HCT116 (cell line): ENCODE data around the gene CDK4. TPM values are rescaled to one million over a fixed set of nuclear protein-coding genes. Genes with fewer than 3 reads are reported as not detected.

Experiments used
- ATAC-seq: fragments of 200-7000 bp; cut with Tn5 transposase; 2 replicates; pipeline ENCODE4 v1.9.1; 2020; ENCODE audit warnings: mild to moderate bottlenecking, moderate library complexity
- BruUV-seq: library from RNA; stranded (reverse); fragments of 400-500 nt; replicated peaks from 2 replicates; lab custom pipeline; 2021; lab: Mats Ljungman, UMichigan
- CTCF ChIA-PET: fragments of 300-600 bp; sonication (Branson Sonifier 250); formaldehyde crosslinking; loops from one replicate; lab custom pipeline; 2021; ENCODE audit warnings: antibody characterized with exemption; lab: Charles Lee
- POLR2A ChIA-PET: fragments of 300-600, 350-600 bp; sonication (Branson Sonifier 250); formaldehyde crosslinking; loops from one replicate; lab custom pipeline; 2021; ENCODE audit warnings: antibody characterized with exemption; lab: Charles Lee
- RAD21 ChIA-PET, 2 experiments: fragments of 300-600 bp; sonication (Branson Sonifier 250); formaldehyde crosslinking; loops; one replicate each; lab custom pipeline; 2023; ENCODE audit warnings: low total read pairs in 2 of 2; ENCODE audit not compliant: uncharacterized antibody in 2 of 2, unreplicated experiment in 2 of 2, low non-redundant PET in 1 of 2; lab: Charles Lee
- DNase-seq: peaks from one replicate; pipeline ENCODE4 v3.0.0-alpha.2; 2010; ENCODE audit warnings: low read depth, low spot score
- H2AFZ ChIP-seq: fragments of 200-600 bp; shearing (Covaris generic), sonication (generic); 2 replicates; pipeline ENCODE4 v1.6.1; 2017; ENCODE audit warnings: low read depth, mixed run types, mixed read lengths, antibody characterized with exemption, low read length; ENCODE audit not compliant: poor library complexity, severe bottlenecking
- H3K27ac ChIP-seq: 2 replicates; pipeline ENCODE4 v1.5.1; 2012; ENCODE audit warnings: low read depth, low read length
- H3K27me3 ChIP-seq: fragments of 200-600 bp; sonication (generic); 2 replicates; pipeline ENCODE4 v1.6.1; 2016; ENCODE audit warnings: mixed run types, low read length, mixed read lengths; ENCODE audit not compliant: insufficient read depth
- H3K36me3 ChIP-seq, 2 experiments: fragments of 200-500 bp in 1 of 2; fragments of 200-600 bp in 1 of 2; sonication (Bioruptor generic) in 1 of 2; sonication (generic) in 1 of 2; 2 replicates each; pipeline versions ENCODE4 v1.5.1 to v1.6.1; 2014 to 2016; ENCODE audit warnings: low read length in 2 of 2, inconsistent platforms in 1 of 2, mixed read lengths in 1 of 2, mixed run types in 1 of 2; ENCODE audit not compliant: insufficient read depth in 2 of 2, control insufficient read depth in 1 of 2
- H3K4me1 ChIP-seq, 2 experiments: fragments of 200-600 bp in 1 of 2; sonication (generic) in 1 of 2; 2 replicates each; pipeline versions ENCODE4 v1.5.1 to v1.6.1; 2012 to 2017; ENCODE audit warnings: low read length in 2 of 2, inconsistent platforms in 1 of 2, mild to moderate bottlenecking in 1 of 2, mixed read lengths in 1 of 2, mixed run types in 1 of 2, moderate library complexity in 1 of 2; ENCODE audit not compliant: insufficient read depth in 2 of 2, control insufficient read depth in 1 of 2
- H3K4me2 ChIP-seq: fragments of 200-600 bp; sonication (generic); 2 replicates; pipeline ENCODE4 v1.6.1; 2017; ENCODE audit warnings: mixed run types, low read length, mixed read lengths
- H3K4me3 ChIP-seq, 2 experiments: fragments of 200-600 bp in 1 of 2; sonication (generic) in 1 of 2; replicated peaks in 1 of 2; 2 replicates each; pipeline ENCODE4 v1.5.1; 2011 to 2016; ENCODE audit warnings: low read length in 2 of 2, control low read depth in 1 of 2, low read depth in 1 of 2, mild to moderate bottlenecking in 1 of 2, mixed read lengths in 1 of 2, mixed run types in 1 of 2
- H3K79me2 ChIP-seq: fragments of 200-600 bp; sonication (generic); 2 replicates; pipeline ENCODE4 v1.6.1; 2017; ENCODE audit warnings: mild to moderate bottlenecking, mixed run types, low read length, moderate library complexity, mixed read lengths; ENCODE audit not compliant: insufficient read depth
- H3K9ac ChIP-seq: fragments of 200-600 bp; sonication (generic); 2 replicates; pipeline ENCODE4 v1.6.1; 2016; ENCODE audit warnings: low read length, mixed read lengths
- H3K9me2 ChIP-seq: fragments of 200-600 bp; sonication (generic), shearing (Covaris generic); 2 replicates; pipeline ENCODE4 v1.6.1; 2017; ENCODE audit warnings: mixed run types, mild to moderate bottlenecking, moderate library complexity; ENCODE audit not compliant: insufficient read depth
- H3K9me3 ChIP-seq, 2 experiments: fragments of 200-500 bp in 1 of 2; fragments of 200-600 bp in 1 of 2; sonication (Bioruptor generic) in 1 of 2; sonication (generic) in 1 of 2; 2 replicates each; pipeline ENCODE4 v1.6.1; 2014 to 2017; ENCODE audit warnings: low read length in 2 of 2, mixed read lengths in 2 of 2, inconsistent platforms in 1 of 2, low read depth in 1 of 2, mild to moderate bottlenecking in 1 of 2, mixed run types in 1 of 2, moderate library complexity in 1 of 2; ENCODE audit not compliant: control insufficient read depth in 1 of 2, insufficient read depth in 1 of 2
- H4K20me1 ChIP-seq: fragments of 200-600 bp; sonication (generic), shearing (Covaris generic); 2 replicates; pipeline ENCODE4 v1.6.1; 2017; ENCODE audit warnings: mixed run types, mild to moderate bottlenecking, moderate library complexity; ENCODE audit not compliant: insufficient read depth
- ATF3 ChIP-seq: IDR thresholded peaks from 2 replicates; pipeline ENCODE4 v1.6.1; 2012
- CBX3 ChIP-seq: IDR thresholded peaks from 2 replicates; pipeline ENCODE4 v1.6.1; 2012; ENCODE audit warnings: low read depth
- EGR1 ChIP-seq: IDR thresholded peaks from 2 replicates; pipeline ENCODE4 v1.6.1; 2012; ENCODE audit warnings: low read depth
- ELF1 ChIP-seq: IDR thresholded peaks from 2 replicates; pipeline ENCODE4 v1.6.1; 2012; ENCODE audit warnings: low read depth, borderline replicate concordance
- EZH2 ChIP-seq: fragments of 200-600 bp; sonication (generic); IDR thresholded peaks from 2 replicates; pipeline ENCODE4 v1.6.1; 2017; ENCODE audit warnings: antibody characterized with exemption, mixed run types
- EZH2phosphoT487 ChIP-seq: fragments of 200-600 bp; IDR thresholded peaks from 2 replicates; pipeline ENCODE4 v1.6.1; 2018; ENCODE audit warnings: antibody characterized with exemption, borderline replicate concordance
- FOSL1 ChIP-seq: IDR thresholded peaks from 2 replicates; pipeline ENCODE4 v1.6.1; 2012; ENCODE audit warnings: low read depth
- JUND ChIP-seq: IDR thresholded peaks from 2 replicates; pipeline ENCODE4 v1.6.1; 2012
- POLR2A ChIP-seq: IDR thresholded peaks from 2 replicates; pipeline ENCODE4 v1.7.0; 2011; ENCODE audit warnings: borderline replicate concordance; ENCODE audit not compliant: insufficient read depth, insufficient read length; ENCODE audit errors: extremely low read depth
- RAD21 ChIP-seq: IDR thresholded peaks from 2 replicates; pipeline ENCODE4 v1.6.1; 2012; ENCODE audit warnings: low read depth, mild to moderate bottlenecking
- SIN3A ChIP-seq: IDR thresholded peaks from 2 replicates; pipeline ENCODE4 v1.6.1; 2012; ENCODE audit warnings: low read depth
- SP1 ChIP-seq: IDR thresholded peaks from 2 replicates; pipeline ENCODE4 v1.6.1; 2012; ENCODE audit warnings: low read depth
- SRF ChIP-seq: IDR thresholded peaks from 2 replicates; pipeline ENCODE4 v1.6.1; 2012; ENCODE audit warnings: low read depth
- YY1 ChIP-seq: IDR thresholded peaks from 2 replicates; pipeline ENCODE4 v1.6.1; 2011; ENCODE audit warnings: low read length, low read depth, moderate library complexity, mild to moderate bottlenecking; ENCODE audit not compliant: insufficient replicate concordance; ENCODE audit errors: extremely low read depth
- ZNF274 ChIP-seq: fragments of 200-500 bp; sonication (Bioruptor generic); IDR thresholded peaks from 2 replicates; pipeline ENCODE4 v1.6.1; 2014; ENCODE audit warnings: mild to moderate bottlenecking, low read depth, low read length, inconsistent platforms
- intact Hi-C: fragments of 100-400 bp; cut with micrococcal nuclease; formaldehyde crosslinking; loops from 2 replicates; pipeline ENCODE4 v1.10.0; 2022
- total RNA-seq: library from RNA; stranded (reverse); gene quantifications from one replicate; pipeline ENCODE4 v1.2.1, GENCODE V29; 2021; ENCODE audit not compliant: unreplicated experiment
- TF ChIP-seq, protein P1 (sequence below): IDR thresholded peaks from 2 replicates; pipeline ENCODE4 v1.6.1; 2012; ENCODE audit warnings: low read depth
- TF ChIP-seq, protein P2 (sequence below): IDR thresholded peaks from 2 replicates; pipeline ENCODE4 v1.6.1; 2011; ENCODE audit warnings: mild to moderate bottlenecking, low read length, moderate library complexity; ENCODE audit not compliant: insufficient replicate concordance; ENCODE audit errors: extremely low read depth

CDK4 gene
- total RNA-seq, 1 experiment from 2014 or later: 206 TPM

DNA sequence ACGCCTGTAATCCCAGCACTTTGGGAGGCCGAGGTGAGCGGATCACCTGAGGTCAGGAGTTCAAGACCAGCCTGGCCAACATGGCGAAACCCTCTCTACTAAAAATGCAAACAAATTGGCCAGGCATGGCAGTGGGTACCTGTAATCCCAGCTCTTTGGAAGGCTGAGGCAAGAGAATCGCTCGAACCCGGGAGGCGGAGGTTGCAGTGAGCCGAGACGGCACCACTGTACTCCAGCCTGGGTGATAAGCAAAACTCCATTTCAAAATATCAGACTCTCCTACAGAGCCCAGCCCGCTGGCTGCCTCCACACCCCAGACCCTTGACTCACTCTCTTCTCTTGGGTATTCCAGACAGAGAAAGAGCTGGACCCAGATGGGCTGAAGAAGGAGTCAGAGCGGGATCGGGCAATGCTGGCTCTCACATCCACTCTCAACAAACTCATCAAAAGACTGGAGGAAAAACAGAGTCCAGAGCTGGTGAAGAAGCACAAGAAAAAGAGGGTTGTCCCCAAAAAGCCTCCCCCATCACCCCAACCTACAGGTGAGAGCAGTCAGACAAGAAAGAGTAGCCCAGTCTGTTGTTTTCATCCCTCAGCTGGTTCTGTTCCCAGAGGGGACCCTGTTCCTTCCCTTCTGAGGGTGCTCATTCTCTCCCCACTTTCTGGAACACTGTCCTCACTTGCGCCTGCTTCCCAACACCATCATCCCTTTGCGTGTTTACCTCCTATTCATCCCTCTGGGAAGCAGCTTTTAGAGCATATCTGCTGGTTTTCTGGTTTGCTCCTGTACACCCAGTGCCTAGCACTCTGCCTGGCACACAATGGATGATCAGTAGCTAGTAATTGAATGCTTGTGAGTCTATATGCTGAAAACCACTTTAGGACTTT is 33.2 kb downstream of the CDK4 start:
- Histone ChIP-seq H3K36me3 (peaks cover 3 to 15% of the 10 kb centered on the region in 2 experiments; a peak in 3 of 4 replicates), H3K4me2 (no peak overlapping the region), H3K9me2 (no peaks in the 10 kb centered on the region), H3K9ac (no peak overlapping the region), H3K4me3 (no peak overlapping the region), H3K27ac (no peak overlapping the region), H4K20me1 (no peaks in the 10 kb centered on the region), H2AFZ (no peak overlapping the region), H3K79me2 (no peaks in the 10 kb centered on the region), H3K27me3 (no peaks in the 10 kb centered on the region), H3K4me1 (no peaks in the 10 kb centered on the region), H3K9me3 (no peaks in the 10 kb centered on the region)
- ChIA-PET POLR2A (no interaction called here), RAD21 (no interaction called here), CTCF (no interaction called here)
- BruUV-seq: no TSS peak
- no peak for ATAC-seq
- no peak for DNase-seq
- TF ChIP-seq CBX3 (no peak), POLR2A (no peak), EGR1 (no peak), ATF3 (no peak), RAD21 (no peak), SIN3A (no peak), JUND (no peak), SP1 (no peak), EZH2 (no peak), EZH2phosphoT487 (no peak), ZNF274 (no peak), ELF1 (no peak), FOSL1 (no peak), YY1 (no peak), SRF (no peak)
- TF ChIP-seq, protein P1, sequence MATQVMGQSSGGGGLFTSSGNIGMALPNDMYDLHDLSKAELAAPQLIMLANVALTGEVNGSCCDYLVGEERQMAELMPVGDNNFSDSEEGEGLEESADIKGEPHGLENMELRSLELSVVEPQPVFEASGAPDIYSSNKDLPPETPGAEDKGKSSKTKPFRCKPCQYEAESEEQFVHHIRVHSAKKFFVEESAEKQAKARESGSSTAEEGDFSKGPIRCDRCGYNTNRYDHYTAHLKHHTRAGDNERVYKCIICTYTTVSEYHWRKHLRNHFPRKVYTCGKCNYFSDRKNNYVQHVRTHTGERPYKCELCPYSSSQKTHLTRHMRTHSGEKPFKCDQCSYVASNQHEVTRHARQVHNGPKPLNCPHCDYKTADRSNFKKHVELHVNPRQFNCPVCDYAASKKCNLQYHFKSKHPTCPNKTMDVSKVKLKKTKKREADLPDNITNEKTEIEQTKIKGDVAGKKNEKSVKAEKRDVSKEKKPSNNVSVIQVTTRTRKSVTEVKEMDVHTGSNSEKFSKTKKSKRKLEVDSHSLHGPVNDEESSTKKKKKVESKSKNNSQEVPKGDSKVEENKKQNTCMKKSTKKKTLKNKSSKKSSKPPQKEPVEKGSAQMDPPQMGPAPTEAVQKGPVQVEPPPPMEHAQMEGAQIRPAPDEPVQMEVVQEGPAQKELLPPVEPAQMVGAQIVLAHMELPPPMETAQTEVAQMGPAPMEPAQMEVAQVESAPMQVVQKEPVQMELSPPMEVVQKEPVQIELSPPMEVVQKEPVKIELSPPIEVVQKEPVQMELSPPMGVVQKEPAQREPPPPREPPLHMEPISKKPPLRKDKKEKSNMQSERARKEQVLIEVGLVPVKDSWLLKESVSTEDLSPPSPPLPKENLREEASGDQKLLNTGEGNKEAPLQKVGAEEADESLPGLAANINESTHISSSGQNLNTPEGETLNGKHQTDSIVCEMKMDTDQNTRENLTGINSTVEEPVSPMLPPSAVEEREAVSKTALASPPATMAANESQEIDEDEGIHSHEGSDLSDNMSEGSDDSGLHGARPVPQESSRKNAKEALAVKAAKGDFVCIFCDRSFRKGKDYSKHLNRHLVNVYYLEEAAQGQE: no peak
- TF ChIP-seq, protein P2, sequence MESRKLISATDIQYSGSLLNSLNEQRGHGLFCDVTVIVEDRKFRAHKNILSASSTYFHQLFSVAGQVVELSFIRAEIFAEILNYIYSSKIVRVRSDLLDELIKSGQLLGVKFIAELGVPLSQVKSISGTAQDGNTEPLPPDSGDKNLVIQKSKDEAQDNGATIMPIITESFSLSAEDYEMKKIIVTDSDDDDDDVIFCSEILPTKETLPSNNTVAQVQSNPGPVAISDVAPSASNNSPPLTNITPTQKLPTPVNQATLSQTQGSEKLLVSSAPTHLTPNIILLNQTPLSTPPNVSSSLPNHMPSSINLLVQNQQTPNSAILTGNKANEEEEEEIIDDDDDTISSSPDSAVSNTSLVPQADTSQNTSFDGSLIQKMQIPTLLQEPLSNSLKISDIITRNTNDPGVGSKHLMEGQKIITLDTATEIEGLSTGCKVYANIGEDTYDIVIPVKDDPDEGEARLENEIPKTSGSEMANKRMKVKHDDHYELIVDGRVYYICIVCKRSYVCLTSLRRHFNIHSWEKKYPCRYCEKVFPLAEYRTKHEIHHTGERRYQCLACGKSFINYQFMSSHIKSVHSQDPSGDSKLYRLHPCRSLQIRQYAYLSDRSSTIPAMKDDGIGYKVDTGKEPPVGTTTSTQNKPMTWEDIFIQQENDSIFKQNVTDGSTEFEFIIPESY: no peak
- intact Hi-C loops: no loop called here
